ENCODE data around the gene NOL4L.

The NOL4L gene

DNA sequence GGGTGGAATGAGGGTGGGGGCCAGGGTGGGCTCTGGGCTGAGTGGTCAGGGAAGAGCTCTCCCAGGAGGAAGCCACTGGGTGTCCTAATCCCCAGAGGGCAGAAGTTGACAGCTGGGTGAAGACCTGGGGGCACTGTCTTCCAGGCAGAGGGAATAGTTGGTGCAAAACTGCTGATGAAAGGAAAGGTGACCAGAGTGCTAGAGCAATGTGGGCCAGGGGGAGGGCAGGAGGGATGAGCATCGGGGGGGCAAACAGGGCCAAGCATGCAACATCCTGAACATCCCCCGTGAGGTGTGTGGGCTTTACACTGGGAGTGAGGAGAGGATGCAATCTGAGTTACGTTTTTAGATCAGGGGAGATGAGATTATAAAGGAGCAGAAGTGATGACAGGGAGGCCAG, 97.8 kb downstream of the NOL4L start:
- no peak for ATAC-seq

GRCh38 chr20:32485770-32486478, 99.2 kb downstream of the NOL4L start:
- TF ChIP-seq CSDC2 (CRISPR knock-in tag; IDR thresholded peaks at IDR 0.05) (no peak), ZC3H10 (CRISPR knock-in tag; IDR thresholded peaks at IDR 0.05) (no peak), RARB (CRISPR knock-in tag; IDR thresholded peaks at IDR 0.05) (no peak), OSR1 (CRISPR knock-in tag; IDR thresholded peaks at IDR 0.05) (no peak), ESRRG (CRISPR knock-in tag; IDR thresholded peaks at IDR 0.05) (no peak), PPARA (CRISPR knock-in tag; IDR thresholded peaks at IDR 0.05; ENCODE audit: borderline replicate concordance) (no peak), ZFP30 (CRISPR knock-in tag; IDR thresholded peaks at IDR 0.05) (no peak), ZNF8 (CRISPR knock-in tag; IDR thresholded peaks at IDR 0.05) (no peak), PATZ1 (CRISPR knock-in tag; IDR thresholded peaks at IDR 0.05; ENCODE audit: borderline replicate concordance) (no peak), GLIS3 (CRISPR knock-in tag; IDR thresholded peaks at IDR 0.05) (no peak), TSHZ2 (CRISPR knock-in tag; IDR thresholded peaks at IDR 0.05) (no peak), ZNF70 (CRISPR knock-in tag; IDR thresholded peaks at IDR 0.05) (no peak), CREB5 (CRISPR knock-in tag; IDR thresholded peaks at IDR 0.05; ENCODE audit: low read depth) (no peak), BACH2 (CRISPR knock-in tag; IDR thresholded peaks at IDR 0.05; ENCODE audit: borderline replicate concordance) (no peak), TOX (CRISPR knock-in tag; IDR thresholded peaks at IDR 0.05; ENCODE audit: borderline replicate concordance) (no peak), ISL1 (CRISPR knock-in tag; IDR thresholded peaks at IDR 0.05) (no peak), POU6F1 (CRISPR knock-in tag; IDR thresholded peaks at IDR 0.05; ENCODE audit: borderline replicate concordance, low read depth) (no peak), ZNF565 (CRISPR knock-in tag; conservative IDR thresholded peaks at IDR 0.05; ENCODE audit: low read depth) (no peak), SNAI2 (CRISPR knock-in tag; IDR thresholded peaks at IDR 0.05) (no peak)
- TF ChIP-seq, protein P1, sequence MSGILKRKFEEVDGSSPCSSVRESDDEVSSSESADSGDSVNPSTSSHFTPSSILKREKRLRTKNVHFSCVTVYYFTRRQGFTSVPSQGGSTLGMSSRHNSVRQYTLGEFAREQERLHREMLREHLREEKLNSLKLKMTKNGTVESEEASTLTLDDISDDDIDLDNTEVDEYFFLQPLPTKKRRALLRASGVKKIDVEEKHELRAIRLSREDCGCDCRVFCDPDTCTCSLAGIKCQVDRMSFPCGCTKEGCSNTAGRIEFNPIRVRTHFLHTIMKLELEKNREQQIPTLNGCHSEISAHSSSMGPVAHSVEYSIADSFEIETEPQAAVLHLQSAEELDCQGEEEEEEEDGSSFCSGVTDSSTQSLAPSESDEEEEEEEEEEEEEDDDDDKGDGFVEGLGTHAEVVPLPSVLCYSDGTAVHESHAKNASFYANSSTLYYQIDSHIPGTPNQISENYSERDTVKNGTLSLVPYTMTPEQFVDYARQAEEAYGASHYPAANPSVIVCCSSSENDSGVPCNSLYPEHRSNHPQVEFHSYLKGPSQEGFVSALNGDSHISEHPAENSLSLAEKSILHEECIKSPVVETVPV (CRISPR knock-in tag; IDR thresholded peaks at IDR 0.05): no peak

More for the DNA sequence above, 97.8 kb downstream of the NOL4L start:
- TF ChIP-seq BACH2 (CRISPR knock-in tag; IDR thresholded peaks at IDR 0.05; ENCODE audit: borderline replicate concordance) (no peak), ZNF70 (CRISPR knock-in tag; IDR thresholded peaks at IDR 0.05) (no peak), ESRRG (CRISPR knock-in tag; IDR thresholded peaks at IDR 0.05) (no peak), ZNF565 (CRISPR knock-in tag; conservative IDR thresholded peaks at IDR 0.05; ENCODE audit: low read depth) (no peak), RARB (CRISPR knock-in tag; IDR thresholded peaks at IDR 0.05) (no peak), ARNTL (CRISPR knock-in tag; IDR thresholded peaks at IDR 0.05; ENCODE audit: borderline replicate concordance, low read depth) (no peak), PATZ1 (CRISPR knock-in tag; IDR thresholded peaks at IDR 0.05; ENCODE audit: borderline replicate concordance) (no peak), ZC3H10 (CRISPR knock-in tag; IDR thresholded peaks at IDR 0.05) (no peak), ZFP30 (CRISPR knock-in tag; IDR thresholded peaks at IDR 0.05) (no peak), SNAI2 (CRISPR knock-in tag; IDR thresholded peaks at IDR 0.05) (no peak), ISL1 (CRISPR knock-in tag; IDR thresholded peaks at IDR 0.05) (no peak), ZFP3 (CRISPR knock-in tag; IDR thresholded peaks at IDR 0.05) (no peak), OSR1 (CRISPR knock-in tag; IDR thresholded peaks at IDR 0.05) (no peak), PPARA (CRISPR knock-in tag; IDR thresholded peaks at IDR 0.05; ENCODE audit: borderline replicate concordance) (no peak), CREB5 (CRISPR knock-in tag; IDR thresholded peaks at IDR 0.05; ENCODE audit: low read depth) (no peak)

More at GRCh38 chr20:32485770-32486478, 99.2 kb downstream of the NOL4L start:
- no peak for ATAC-seq

Data from SK-N-SH treated with all-trans-retinoic acid at 6 μM for 48 hours (cell line).